Stimulated activated CD8-positive, alpha-beta memory T cell treated with anti-CD3 and anti-CD28 coated beads, Interleukin-7, amount 100 ng/mL, for 4 hours (primary cell): ENCODE measurements around the gene KRT86.
A peak's percentile ranks its signal among the peaks of the same experiment; 100 is the strongest.
"Not testable (repeated sequence)": the region's sequence is repeated elsewhere in the genome, so short reads cannot be mapped to it uniquely, and the experiment has no call there.

ENCODE experiments used
- DNase-seq, 2 donors: peaks; one replicate each; pipeline ENCODE4 v3.0.0-alpha.2; 2020; ENCODE audit warnings: low read depth in 2 of 2

KRT86 gene

GRCh38 chr12:52238916-52239646 is 35.4 kb upstream of the KRT86 start:
- DNase-seq: no peak

DNA sequence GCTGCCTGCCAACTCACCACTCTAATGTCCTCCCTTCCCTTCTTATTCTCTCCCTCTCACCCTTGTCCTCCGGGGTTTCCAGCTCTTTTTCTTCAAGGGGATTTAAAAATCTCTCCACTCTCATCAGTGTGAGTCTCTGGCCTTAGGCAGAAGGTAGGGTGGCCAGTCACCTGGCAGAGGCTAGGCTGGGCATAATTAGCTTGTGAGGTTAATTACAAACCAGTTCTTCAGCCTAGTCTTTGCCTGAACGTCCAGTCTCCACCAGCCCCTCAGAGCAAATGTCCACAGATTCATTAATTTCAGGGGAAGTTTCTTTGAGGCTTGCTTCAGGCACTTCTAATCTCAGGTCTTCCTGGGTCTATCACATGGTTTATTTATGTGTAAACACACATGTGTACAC is 34.7 kb upstream of the KRT86 start:
- DNase-seq: no peak

- DNase-seq: not testable (repeated sequence)
Measured at GRCh38 chr12:52240247-52240646, 34.2 kb upstream of the KRT86 start.

DNA sequence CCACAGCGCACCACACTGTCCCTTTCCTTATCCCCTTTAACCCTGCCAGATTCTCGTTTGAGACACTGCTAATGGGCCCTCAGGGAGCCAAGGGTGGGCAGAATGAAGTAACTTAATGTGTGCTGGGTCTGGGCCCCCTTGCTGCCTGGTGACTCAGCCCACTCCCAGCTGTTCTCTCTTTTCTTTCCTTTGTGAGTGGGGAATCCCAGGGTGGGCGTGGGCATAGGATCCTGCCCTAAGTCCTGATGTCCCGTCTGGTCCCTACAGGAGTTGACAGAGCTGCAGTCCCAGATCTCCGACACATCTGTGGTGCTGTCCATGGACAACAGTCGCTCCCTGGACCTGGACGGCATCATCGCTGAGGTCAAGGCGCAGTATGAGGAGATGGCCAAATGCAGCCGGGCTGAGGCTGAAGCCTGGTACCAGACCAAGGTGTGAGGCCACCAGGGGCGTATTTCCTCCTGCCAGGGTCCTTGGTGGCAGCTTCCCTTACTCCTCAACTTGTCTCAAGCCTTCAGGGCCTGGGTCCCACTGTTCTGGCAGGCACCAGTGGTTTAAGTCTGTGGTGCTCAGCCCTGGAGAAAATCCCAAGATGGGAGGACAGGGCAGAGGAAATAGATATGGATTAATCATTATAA is 33.1 kb upstream of the KRT86 start:
- DNase-seq: no peak

DNA sequence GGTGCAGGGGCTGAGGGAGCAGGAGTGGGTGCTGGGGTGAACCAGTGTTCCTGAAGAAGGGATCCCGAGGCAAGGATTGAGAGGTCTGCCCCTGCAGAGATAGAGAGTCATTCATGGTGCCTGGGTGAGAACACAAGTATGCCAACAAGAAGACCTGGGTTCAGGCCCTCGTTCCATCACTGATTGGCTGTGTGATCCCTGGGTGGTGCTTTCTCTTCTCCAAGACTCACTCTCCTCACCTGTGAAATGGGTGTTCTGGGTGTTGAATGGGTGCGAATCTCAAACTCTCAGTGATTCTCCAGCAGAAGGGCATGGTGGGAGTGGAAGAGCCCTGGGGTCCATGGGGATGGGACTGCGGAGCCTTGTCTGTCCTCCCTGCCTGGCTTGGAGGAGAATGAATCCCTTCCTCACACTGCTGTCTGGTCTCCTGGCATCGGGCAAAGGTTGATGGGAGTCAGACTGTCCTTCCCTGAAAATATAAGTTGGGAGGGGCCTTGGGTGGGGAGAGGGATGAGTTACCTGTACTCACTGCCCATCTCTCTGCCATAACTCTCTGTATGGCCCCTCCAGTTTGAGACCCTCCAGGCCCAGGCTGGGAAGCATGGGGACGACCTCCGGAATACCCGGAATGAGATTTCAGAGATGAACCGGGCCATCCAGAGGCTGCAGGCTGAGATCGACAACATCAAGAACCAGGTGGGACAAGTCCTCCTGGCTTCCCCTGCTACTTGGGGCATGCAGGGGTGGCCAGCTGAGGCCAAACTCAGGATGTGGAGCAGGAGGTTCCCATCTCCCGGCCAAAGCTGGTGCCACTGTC is 31.8 kb upstream of the KRT86 start:
- DNase-seq: no peak

DNA sequence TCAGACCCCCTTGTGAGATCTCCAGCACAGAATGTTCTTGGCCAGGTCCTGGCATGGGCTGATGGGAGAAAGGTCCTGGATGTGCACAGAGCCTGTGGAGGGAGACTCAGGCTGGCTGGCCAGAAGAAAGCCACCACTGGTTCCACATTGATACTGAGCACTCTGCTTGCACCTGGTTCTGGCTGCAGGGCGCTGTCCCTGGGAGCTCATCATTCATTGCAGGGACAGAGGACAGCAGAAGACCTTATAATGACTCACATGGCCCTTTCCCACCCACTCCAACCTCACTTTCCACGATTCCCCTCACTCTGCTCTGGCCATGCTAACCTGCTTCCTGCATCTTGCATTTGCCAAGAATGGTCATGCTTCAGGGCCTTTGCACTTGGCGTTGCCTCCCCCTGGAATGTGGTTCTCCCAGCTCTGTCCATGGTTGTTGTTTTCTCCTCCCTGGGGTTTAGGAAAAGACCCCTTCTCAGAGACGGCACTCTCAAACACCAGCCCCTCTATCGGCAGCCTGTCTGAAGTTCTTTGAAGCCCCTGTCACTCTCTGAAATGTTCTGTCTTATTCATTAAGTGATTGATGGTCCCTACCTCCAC is 31.1 kb upstream of the KRT86 start:
- DNase-seq: no peak

DNA sequence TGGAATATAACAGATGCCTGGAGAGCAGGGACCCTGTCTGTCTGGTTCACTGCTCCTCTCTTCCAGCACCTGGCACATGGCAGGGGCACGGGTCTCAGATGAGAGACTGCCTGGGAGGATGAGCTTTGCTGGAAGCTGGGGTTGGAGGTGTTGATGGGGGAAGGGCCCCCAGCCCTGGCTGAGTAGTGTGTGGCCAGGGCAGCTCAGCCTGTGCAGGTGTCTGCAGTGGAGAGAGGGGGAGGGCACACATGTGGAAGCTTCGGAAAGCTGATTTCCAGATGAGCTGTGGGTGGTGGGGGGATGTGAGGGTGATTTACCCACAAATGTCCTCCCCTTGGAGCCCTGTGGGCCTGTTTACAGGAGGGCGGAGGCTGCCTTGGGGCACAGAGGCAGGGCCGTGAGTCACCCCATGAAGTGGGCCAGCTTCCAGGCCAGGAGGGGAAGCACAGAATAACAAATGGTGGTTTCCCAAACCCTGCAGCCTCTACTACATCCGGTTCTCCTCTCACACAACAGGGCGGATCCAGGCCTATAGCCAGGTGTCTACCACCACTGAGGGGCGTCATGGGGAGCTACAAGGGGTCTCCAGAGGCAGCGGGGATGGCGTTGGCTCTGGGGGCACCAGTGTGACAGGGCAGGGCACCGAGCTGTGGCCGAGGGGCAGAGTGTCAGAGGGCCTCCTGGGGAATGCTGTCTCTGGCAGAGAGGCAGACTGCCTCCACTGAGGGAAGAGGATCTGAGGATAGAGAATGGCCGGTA is 30.4 kb upstream of the KRT86 start:
- peak; percentile 47 to 58 for DNase-seq

DNA sequence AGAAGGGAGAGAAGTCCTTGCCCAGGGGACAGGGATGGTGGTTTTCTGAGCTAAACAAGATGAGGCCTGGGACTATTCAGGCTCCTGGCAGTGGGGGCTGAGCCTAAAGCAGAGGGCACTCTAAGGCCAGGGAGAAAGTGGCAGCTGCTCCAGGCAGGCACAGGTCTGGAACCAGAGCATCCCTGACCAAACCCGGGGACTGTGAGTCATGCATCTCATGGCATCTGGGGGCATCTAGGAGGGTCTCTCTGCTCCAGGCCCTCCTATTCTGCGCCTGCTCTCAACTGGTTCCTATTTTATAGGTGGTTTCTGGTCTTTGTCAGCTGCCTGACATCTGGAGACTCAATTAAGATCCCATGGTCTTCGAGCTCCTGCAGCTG is 29.8 kb upstream of the KRT86 start:
- DNase-seq: no peak

GRCh38 chr12:52245259-52245961 is 29.0 kb upstream of the KRT86 start:
- DNase-seq: no peak

- no peak for DNase-seq
Measured at GRCh38 chr12:52245962-52246569, 28.4 kb upstream of the KRT86 start.

DNA sequence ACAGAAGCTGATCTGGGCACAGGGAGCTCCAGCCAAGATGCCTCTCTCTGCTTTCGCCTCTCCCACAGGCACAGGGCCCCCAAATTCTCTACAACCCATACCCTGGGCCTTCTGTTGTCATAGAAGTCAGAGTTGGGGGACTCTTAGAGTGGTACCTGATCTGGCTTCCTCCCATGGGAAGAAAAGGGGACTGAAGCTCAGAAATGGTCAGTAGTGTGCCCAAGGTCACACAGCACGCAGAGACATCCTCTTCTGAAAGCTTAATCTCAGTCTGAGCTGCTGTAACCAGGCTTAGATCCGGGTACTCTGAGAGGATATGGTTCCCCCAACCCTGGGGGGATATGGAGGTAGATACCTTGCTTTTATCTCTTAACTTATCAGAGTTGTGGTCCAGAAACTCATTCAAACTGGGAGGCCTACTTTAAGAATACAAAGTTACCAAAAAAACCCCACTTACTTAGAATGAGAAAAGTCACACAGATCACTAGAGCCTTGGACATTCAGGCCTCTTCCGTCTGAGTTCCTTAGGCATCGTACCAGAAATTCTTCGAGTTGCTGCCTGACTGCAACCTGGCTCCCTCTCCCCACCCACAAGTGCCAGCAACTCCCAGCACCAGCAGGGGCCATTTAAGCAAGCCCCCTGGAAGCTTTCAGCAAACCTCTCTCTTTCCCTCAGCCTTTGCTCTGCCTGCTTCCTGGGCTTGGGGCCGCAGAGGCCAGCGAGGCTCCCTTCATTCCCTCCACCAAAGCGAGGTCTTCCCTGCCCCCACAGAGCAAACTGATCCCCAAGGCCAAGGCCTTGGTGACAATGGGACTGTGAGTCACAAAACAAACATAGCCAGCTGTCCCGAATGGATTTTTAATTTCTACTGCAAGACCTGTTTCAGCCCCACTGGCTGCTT is 27.5 kb upstream of the KRT86 start:
- DNase-seq: no peak

GRCh38 chr12:52247622-52248540 is 26.6 kb upstream of the KRT86 start:
- no peak for DNase-seq

- DNase-seq: no peak
Measured at GRCh38 chr12:52248541-52249461, 25.6 kb upstream of the KRT86 start.

GRCh38 chr12:52249511-52250047 is 24.9 kb upstream of the KRT86 start:
- no peak for DNase-seq

DNA sequence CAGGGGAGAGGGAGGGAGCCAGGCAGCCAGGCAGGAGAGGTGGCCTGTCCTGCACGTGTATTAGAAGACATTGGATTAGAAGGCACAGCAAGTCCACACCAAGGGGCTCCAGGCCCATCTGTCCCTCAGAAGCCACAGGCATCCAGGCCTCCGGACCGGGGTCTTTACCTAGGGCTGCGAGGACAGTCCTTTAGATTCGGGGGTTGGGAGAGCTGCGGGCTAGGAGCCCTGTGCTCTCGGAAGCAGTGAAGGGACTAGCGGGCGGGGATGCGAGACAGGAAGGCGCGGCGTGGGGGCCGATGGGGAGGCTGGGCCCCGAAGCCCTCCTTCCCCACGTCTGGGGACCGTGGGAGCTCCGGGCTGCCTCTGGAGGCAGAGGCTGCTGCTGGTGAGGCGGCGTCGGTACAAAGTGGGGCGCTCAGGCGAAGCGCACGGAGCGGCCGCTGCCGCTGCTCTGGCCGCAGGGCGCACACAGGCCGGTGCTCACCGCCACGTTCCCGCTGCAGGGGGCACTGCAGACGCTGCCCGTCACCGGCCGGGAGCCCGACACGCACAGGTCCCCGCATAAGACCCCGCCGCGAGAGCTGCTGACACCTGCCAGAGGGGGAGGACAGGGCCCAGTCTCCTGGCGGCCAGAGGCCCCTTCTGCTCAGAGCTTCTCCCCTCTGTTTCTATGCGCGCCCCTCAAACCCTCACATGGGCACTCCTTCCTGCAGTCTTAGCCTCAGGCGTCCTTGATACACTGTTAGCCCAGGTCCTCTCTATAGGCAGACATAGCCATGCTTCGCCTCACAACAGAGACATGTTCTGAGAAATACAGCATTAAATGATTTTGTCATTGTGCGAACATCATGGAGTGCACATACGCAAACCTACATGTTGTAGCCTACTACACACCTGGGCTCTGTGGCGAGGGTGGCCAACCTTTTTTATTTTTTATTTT is 24.1 kb upstream of the KRT86 start:
- no peak for DNase-seq
